Muscle of arm (tissue), 12 donors: ENCODE results near the gene NYAP2. TPM values are rescaled to one million over a fixed set of nuclear protein-coding genes. Genes with fewer than 3 reads are reported as not detected.

Experiments used
- DNase-seq: peaks from one replicate; pipeline ENCODE4 v3.0.0-alpha.2; 2013
- polyA plus RNA-seq, 12 donors: library from polyadenylated mRNA; unstranded; fragments of 120-200 nt; gene quantifications; one replicate each; pipeline ENCODE4 v1.2.1, GENCODE V29; 2013; ENCODE audit not compliant: insufficient read length in 12 of 12

NYAP2 gene
- polyA plus RNA-seq, 12 donors, result 0.07 to 0.65 (median 0.23) TPM; not detected in 3

- DNase-seq, result no peak
Observed at GRCh38 chr2:225484751-225485150, 85.2 kb downstream of the NYAP2 start.

GRCh38 chr2:225486236-225486635, 86.7 kb downstream of the NYAP2 start:
- DNase-seq, result no peak

GRCh38 chr2:225487878-225488416, 88.4 kb downstream of the NYAP2 start:
- no peak for DNase-seq

GRCh38 chr2:225488743-225489142, 89.2 kb downstream of the NYAP2 start:
- DNase-seq, result no peak

- DNase-seq, result no peak
Observed at GRCh38 chr2:225493420-225494099, 94.0 kb downstream of the NYAP2 start.

GRCh38 chr2:225494100-225494459, 94.6 kb downstream of the NYAP2 start:
- DNase-seq, result no peak

- no peak for DNase-seq
Observed at GRCh38 chr2:225495706-225496105, 96.2 kb downstream of the NYAP2 start.

- no peak for DNase-seq
Observed at GRCh38 chr2:225496568-225496967, 97.1 kb downstream of the NYAP2 start.

- DNase-seq, result no peak
Observed at GRCh38 chr2:225497166-225497565, 97.7 kb downstream of the NYAP2 start.

GRCh38 chr2:225501022-225501421, 101.5 kb downstream of the NYAP2 start:
- no peak for DNase-seq

GRCh38 chr2:225502971-225503370, 103.5 kb downstream of the NYAP2 start:
- no peak for DNase-seq

GRCh38 chr2:225510796-225511195, 111.3 kb downstream of the NYAP2 start:
- DNase-seq, result no peak

- DNase-seq, result no peak
Observed at GRCh38 chr2:225512469-225512868, 113.0 kb downstream of the NYAP2 start.

- no peak for DNase-seq
Observed at GRCh38 chr2:225512876-225513540, 113.5 kb downstream of the NYAP2 start.

- DNase-seq, result no peak
Observed at GRCh38 chr2:225515033-225515432, 115.5 kb downstream of the NYAP2 start.

GRCh38 chr2:225526760-225527390, 127.4 kb downstream of the NYAP2 start:
- DNase-seq, result no peak

GRCh38 chr2:225531559-225531958, 132.0 kb downstream of the NYAP2 start:
- no peak for DNase-seq

- DNase-seq, result no peak
Observed at GRCh38 chr2:225532096-225532495, 132.6 kb downstream of the NYAP2 start.

GRCh38 chr2:225534037-225534436, 134.5 kb downstream of the NYAP2 start:
- DNase-seq, result no peak

- DNase-seq, result peak; percentile 1
Observed at GRCh38 chr2:225534697-225535096, 135.2 kb downstream of the NYAP2 start.

GRCh38 chr2:225536036-225536435, 136.5 kb downstream of the NYAP2 start:
- DNase-seq, result no peak

GRCh38 chr2:225543626-225544025, 144.1 kb downstream of the NYAP2 start:
- DNase-seq, result no peak

- DNase-seq, result no peak
Observed at GRCh38 chr2:225556461-225556860, 157.0 kb downstream of the NYAP2 start.
